Vagina (tissue), 2 donors: ENCODE data around the gene CSNK2A2. TPM values are rescaled to one million over a fixed set of nuclear protein-coding genes. Genes with fewer than 3 reads are reported as not detected.

ENCODE experiments used
- DNase-seq, 2 donors: peaks; one replicate each; pipeline ENCODE4 v3.0.0-alpha.2; 2017; ENCODE audit errors: extremely low spot score in 2 of 2
- H3K27ac ChIP-seq: fragments of 200-600 bp; sonication (generic); one replicate; pipeline ENCODE4 v1.5.1; 2019
- H3K27me3 ChIP-seq: fragments of 200-600 bp; sonication (generic); one replicate; pipeline ENCODE4 v1.5.1; 2019
- H3K36me3 ChIP-seq, 2 donors: fragments of 200-600 bp; sonication (generic); one replicate each; pipeline ENCODE4 v1.5.1; 2017 to 2019
- H3K4me1 ChIP-seq: fragments of 200-600 bp; sonication (generic); one replicate; pipeline ENCODE4 v1.5.1; 2019
- H3K4me3 ChIP-seq, 2 donors: fragments of 200-600 bp; sonication (generic); 1 replicate in 1 of 2; 2 replicates in 1 of 2; pipeline ENCODE4 v1.5.1; 2016 to 2019
- H3K9me3 ChIP-seq: fragments of 200-600 bp; sonication (generic); one replicate; pipeline ENCODE4 v1.5.1; 2019
- POLR2A ChIP-seq, 2 donors: fragments of 450-650 bp; IDR thresholded peaks; one replicate each; pipeline ENCODE4 v1.6.1; 2017; ENCODE audit warnings: antibody characterized with exemption in 2 of 2, mild to moderate bottlenecking in 2 of 2, moderate library complexity in 2 of 2
- POLR2AphosphoS5 ChIP-seq, 2 donors: sonication (generic); formaldehyde crosslinking; IDR thresholded peaks; one replicate each; pipeline ENCODE4 v1.9.0; 2017; ENCODE audit warnings: antibody characterized with exemption in 2 of 2, mild to moderate bottlenecking in 2 of 2, low read depth in 1 of 2; ENCODE audit not compliant: insufficient read depth in 1 of 2
- intact Hi-C: fragments of 100-400 bp; cut with DNase I; formaldehyde crosslinking; loops from one replicate; pipeline ENCODE4 v1.15.1; 2023
- total RNA-seq: library from RNA; depleted of rRNA; stranded (reverse); fragments of >200 nt; gene quantifications from one replicate; pipeline ENCODE4 v1.2.3, GENCODE V29; 2016
- TF ChIP-seq, protein P1 (sequence below), 3 experiments: fragments of 450-650 bp in 2 of 3; fragments of 200-600 bp in 1 of 3; sonication (generic) in 1 of 3; IDR thresholded peaks; one replicate each; pipeline ENCODE4 v1.5.1; 2017 to 2019; ENCODE audit warnings: antibody characterized with exemption in 3 of 3, mild to moderate bottlenecking in 2 of 3, moderate library complexity in 2 of 3

Gene CSNK2A2
- total RNA-seq, 1 donor from 2014 or later = 28.5 TPM

DNA sequence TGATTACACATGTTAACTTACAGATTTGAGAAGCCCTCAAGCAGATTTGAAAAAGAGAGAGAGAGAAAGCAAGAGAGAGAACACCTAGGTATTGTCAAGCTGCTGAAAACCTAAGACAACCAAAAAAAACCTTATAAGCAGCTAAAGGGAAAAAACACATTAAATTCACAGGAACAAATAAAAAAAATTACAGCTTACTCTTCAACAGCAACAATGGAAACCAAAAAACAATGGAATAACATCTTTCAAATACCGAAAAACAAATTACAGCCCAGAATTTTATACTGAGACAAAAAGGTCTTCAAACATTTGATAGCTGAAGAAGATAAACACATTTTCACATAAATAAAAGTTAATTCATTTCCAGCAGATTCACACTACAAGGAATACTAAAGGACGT lies 60.3 kb downstream of the CSNK2A2 start:
- TF ChIP-seq POLR2A (IDR thresholded peaks at IDR 0.05) = no peak
- TF ChIP-seq, protein P1, sequence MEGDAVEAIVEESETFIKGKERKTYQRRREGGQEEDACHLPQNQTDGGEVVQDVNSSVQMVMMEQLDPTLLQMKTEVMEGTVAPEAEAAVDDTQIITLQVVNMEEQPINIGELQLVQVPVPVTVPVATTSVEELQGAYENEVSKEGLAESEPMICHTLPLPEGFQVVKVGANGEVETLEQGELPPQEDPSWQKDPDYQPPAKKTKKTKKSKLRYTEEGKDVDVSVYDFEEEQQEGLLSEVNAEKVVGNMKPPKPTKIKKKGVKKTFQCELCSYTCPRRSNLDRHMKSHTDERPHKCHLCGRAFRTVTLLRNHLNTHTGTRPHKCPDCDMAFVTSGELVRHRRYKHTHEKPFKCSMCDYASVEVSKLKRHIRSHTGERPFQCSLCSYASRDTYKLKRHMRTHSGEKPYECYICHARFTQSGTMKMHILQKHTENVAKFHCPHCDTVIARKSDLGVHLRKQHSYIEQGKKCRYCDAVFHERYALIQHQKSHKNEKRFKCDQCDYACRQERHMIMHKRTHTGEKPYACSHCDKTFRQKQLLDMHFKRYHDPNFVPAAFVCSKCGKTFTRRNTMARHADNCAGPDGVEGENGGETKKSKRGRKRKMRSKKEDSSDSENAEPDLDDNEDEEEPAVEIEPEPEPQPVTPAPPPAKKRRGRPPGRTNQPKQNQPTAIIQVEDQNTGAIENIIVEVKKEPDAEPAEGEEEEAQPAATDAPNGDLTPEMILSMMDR (IDR thresholded peaks at IDR 0.05) = no peak
- no peak for TF ChIP-seq POLR2AphosphoS5 (IDR thresholded peaks at IDR 0.05; ENCODE audit: insufficient read depth in 1 of 2, low read depth in 1 of 2)
- H3K36me3 ChIP-seq = no peaks in the 10 kb centered on the region
- intact Hi-C loops = no loop called here
- no peaks in the 10 kb centered on the region for H3K27me3 ChIP-seq
- H3K9me3 ChIP-seq = no peaks in the 10 kb centered on the region
- no peak overlapping the region for H3K4me3 ChIP-seq
- H3K27ac ChIP-seq = no peak overlapping the region
- no peaks in the 10 kb centered on the region for H3K4me1 ChIP-seq
- no peak for DNase-seq

DNA sequence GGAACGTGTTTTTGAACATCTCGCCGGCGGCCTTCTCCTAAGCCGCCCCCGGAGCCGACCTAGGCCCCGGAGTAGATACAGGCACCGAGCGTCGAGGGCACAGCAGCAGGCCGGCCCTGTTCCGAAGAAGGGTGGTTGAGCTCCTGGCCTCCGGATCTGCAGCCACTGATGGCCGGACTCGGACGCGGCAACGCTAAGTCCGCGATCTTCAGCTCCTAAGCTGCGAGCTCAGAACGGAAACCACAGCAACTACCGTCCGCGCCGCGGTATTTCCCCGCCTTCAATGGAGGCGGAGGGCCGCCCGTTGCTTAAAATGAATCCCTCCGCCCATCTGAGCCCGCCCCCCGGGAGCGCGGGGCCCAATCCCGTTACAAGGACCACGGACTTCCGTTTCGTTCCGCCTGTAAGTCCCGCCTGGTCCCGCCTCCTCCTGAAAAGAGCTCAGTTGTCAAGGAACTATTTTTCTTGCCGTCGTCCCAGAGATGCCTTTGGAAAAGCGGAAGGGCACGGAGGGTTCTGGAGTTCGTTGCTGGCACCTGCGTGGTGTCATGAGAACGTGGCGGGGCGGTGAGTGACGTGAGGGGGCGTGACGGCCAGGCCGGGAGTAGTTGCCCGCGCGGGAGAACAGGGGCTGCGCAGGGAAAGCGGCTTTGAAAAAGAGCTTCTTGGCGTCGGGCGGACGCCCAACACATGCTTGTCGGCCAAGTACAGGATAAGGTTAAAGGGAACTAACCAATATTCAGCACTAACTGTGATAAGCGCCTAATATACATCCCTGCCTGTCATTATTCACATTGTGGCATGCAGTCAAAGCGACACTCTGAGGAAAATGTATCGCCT lies 68.6 kb downstream of the CSNK2A2 start, which contains the start of gene CFAP20:
CFAP20 (minus strand) TSS at position 285 of the 840 bp plus-strand sequence; CDS start at position 19, 266 bp downstream.
- H3K4me3 ChIP-seq = peak within 1 kb of the TSS; percentile 68 to 96
- H3K27ac ChIP-seq = peak within 1 kb of the TSS; percentile 74
- no peaks in the 10 kb centered on the region for H3K36me3 ChIP-seq
- H3K9me3 ChIP-seq = no peaks in the 10 kb centered on the region
- no peaks in the 10 kb centered on the region for H3K27me3 ChIP-seq
- DNase-seq = peak; percentile 99
- H3K4me1 ChIP-seq = peaks cover 42% of the 10 kb centered on the region
- TF ChIP-seq POLR2AphosphoS5 (IDR thresholded peaks at IDR 0.05; ENCODE audit: insufficient read depth in 1 of 2, low read depth in 1 of 2) = peak; percentile 99
- peak; percentile 75 to 83 for TF ChIP-seq POLR2A (IDR thresholded peaks at IDR 0.05)
- TF ChIP-seq, protein P1 (IDR thresholded peaks at IDR 0.05) = no peak
- intact Hi-C loops = loop anchor here (10.0 kb wide), 1 partner anchor 395 kb away; the partner anchor contains the start of gene KATNB1

GRCh38 chr16:58128711-58129096 lies 69.2 kb downstream of the CSNK2A2 start:
- H3K9me3 ChIP-seq = no peaks in the 10 kb centered on the region
- H3K27me3 ChIP-seq = no peaks in the 10 kb centered on the region
- peak overlapping the region; percentile 68 to 96 for H3K4me3 ChIP-seq
- DNase-seq = no peak
- H3K27ac ChIP-seq = peak overlapping the region; percentile 74
- peaks cover 48% of the 10 kb centered on the region for H3K4me1 ChIP-seq
- no peaks in the 10 kb centered on the region for H3K36me3 ChIP-seq
- TF ChIP-seq, protein P1 (IDR thresholded peaks at IDR 0.05) = no peak
- no peak for TF ChIP-seq POLR2A (IDR thresholded peaks at IDR 0.05)
- TF ChIP-seq POLR2AphosphoS5 (IDR thresholded peaks at IDR 0.05; ENCODE audit: insufficient read depth in 1 of 2, low read depth in 1 of 2) = no peak
- intact Hi-C loops = loop anchor here (10.0 kb wide), 1 partner anchor 394 kb away; the partner anchor contains the start of gene KATNB1

- intact Hi-C loops = loop anchor here (10.0 kb wide), 1 partner anchor 393 kb away; the partner anchor contains the start of gene KATNB1
- Histone ChIP-seq H3K27me3 (no peaks in the 10 kb centered on the region), H3K27ac (peak overlapping the region; percentile 74), H3K9me3 (no peaks in the 10 kb centered on the region), H3K4me1 (peaks cover 51% of the 10 kb centered on the region), H3K36me3 (no peaks in the 10 kb centered on the region), H3K4me3 (peak overlapping the region; percentile 68 to 96)
- TF ChIP-seq POLR2A (IDR thresholded peaks at IDR 0.05) = no peak
- no peak for TF ChIP-seq POLR2AphosphoS5 (IDR thresholded peaks at IDR 0.05; ENCODE audit: insufficient read depth in 1 of 2, low read depth in 1 of 2)
- TF ChIP-seq, protein P1 (IDR thresholded peaks at IDR 0.05) = no peak
- DNase-seq = no peak
These were observed 69.7 kb downstream of the CSNK2A2 start for GRCh38 chr16:58128181-58128631.
